Activated CD8-positive, alpha-beta memory T cell treated with anti-CD3 and anti-CD28 coated beads, Interleukin-2, amount 10 ng/mL, durations not matched to agents 7 days and 5 days (primary cell): ENCODE results near the gene RHBDL2. TPM values are rescaled to one million over a fixed set of nuclear protein-coding genes. Genes with fewer than 3 reads are reported as not detected.
"Not testable (repeated sequence)": the region's sequence is repeated elsewhere in the genome, so short reads cannot be mapped to it uniquely, and the experiment has no call there.

Experiments used
- ATAC-seq: fragments of 150-1000 bp; cut with Tn5 transposase; one replicate; pipeline ENCODE4 v1.10.0; 2021; ENCODE audit warnings: moderate library complexity
- CTCF ChIA-PET: fragments of 350-600 bp; sonication (Branson Sonifier 250); formaldehyde crosslinking; loops from one replicate; lab custom pipeline; 2021; ENCODE audit warnings: antibody characterized with exemption; lab: Charles Lee
- DNase-seq: peaks from one replicate; pipeline ENCODE4 v3.0.0-alpha.2; 2020
- H3K27ac Mint-ChIP-seq: one replicate; pipeline ENCODE4 v1.8.0; 2021; ENCODE audit warnings: mild to moderate bottlenecking, mixed read lengths
- H3K27me3 Mint-ChIP-seq: one replicate; pipeline ENCODE4 v1.8.0; 2021; ENCODE audit warnings: mixed read lengths
- H3K36me3 Mint-ChIP-seq: one replicate; pipeline ENCODE4 v1.8.0; 2021; ENCODE audit warnings: mild to moderate bottlenecking, mixed read lengths
- H3K4me1 Mint-ChIP-seq: one replicate; pipeline ENCODE4 v1.8.0; 2021; ENCODE audit warnings: mixed read lengths
- H3K4me3 Mint-ChIP-seq: one replicate; pipeline ENCODE4 v1.8.0; 2021; ENCODE audit warnings: mild to moderate bottlenecking, moderate library complexity, mixed read lengths
- H3K9me3 Mint-ChIP-seq: one replicate; pipeline ENCODE4 v1.8.0; 2022; ENCODE audit warnings: low read depth, mixed read lengths
- total RNA-seq, 2 experiments: library from RNA; stranded (reverse); gene quantifications; one replicate each; pipeline ENCODE4 v1.2.3, GENCODE V29; 2021

The RHBDL2 gene
- total RNA-seq, 2 experiments from 2014 or later = not detected

GRCh38 chr1:38858833-38859560, 82.6 kb downstream of the RHBDL2 start:
- Mint-ChIP-seq H3K4me3 (peak overlapping the region; percentile 89), H3K4me1 (peaks cover 42% of the 10 kb centered on the region), H3K36me3 (peaks cover 28% of the 10 kb centered on the region), H3K27me3 (no peaks in the 10 kb centered on the region), H3K9me3 (no peaks in the 10 kb centered on the region), H3K27ac (peak overlapping the region; percentile 82)
- CTCF ChIA-PET = interaction anchor here (0.8 to 1.6 kb wide), 4 partner anchors 10 to 233 kb away, joined by 3 to 7 read pairs (median 4); partner anchors contain the start of genes MYCBP and NDUFS5
- DNase-seq = peak; percentile 65
- peak; percentile 34 for ATAC-seq

GRCh38 chr1:38852780-38853179, 88.8 kb downstream of the RHBDL2 start:
- no peak for DNase-seq
- Mint-ChIP-seq H3K4me1 (peaks cover 29% of the 10 kb centered on the region), H3K27ac (peak overlapping the region; percentile 35), H3K4me3 (no peak overlapping the region), H3K9me3 (no peaks in the 10 kb centered on the region), H3K36me3 (peaks cover 34% of the 10 kb centered on the region), H3K27me3 (no peaks in the 10 kb centered on the region)
- CTCF ChIA-PET = no interaction called here
- ATAC-seq = peak; percentile 74

- Mint-ChIP-seq H3K27me3 (no peaks in the 10 kb centered on the region), H3K4me1 (peaks cover 14% of the 10 kb centered on the region), H3K36me3 (peaks cover 37% of the 10 kb centered on the region), H3K4me3 (no peak overlapping the region), H3K9me3 (no peaks in the 10 kb centered on the region), H3K27ac (no peak overlapping the region)
- CTCF ChIA-PET = no interaction called here
- ATAC-seq (no peak), DNase-seq (no peak)
Measured at GRCh38 chr1:38848071-38848470, 93.6 kb downstream of the RHBDL2 start.

GRCh38 chr1:38846210-38846609, 95.4 kb downstream of the RHBDL2 start:
- no peaks in the 10 kb centered on the region for H3K9me3 Mint-ChIP-seq
- H3K27ac Mint-ChIP-seq = no peak overlapping the region
- H3K36me3 Mint-ChIP-seq = peaks cover 32% of the 10 kb centered on the region
- CTCF ChIA-PET = interaction anchor here (1.0 to 1.8 kb wide), 4 partner anchors 11 to 246 kb away, joined by 3 to 9 read pairs (median 5); no protein-coding TSS in a partner anchor
- ATAC-seq (no peak), DNase-seq (no peak)
- no peak overlapping the region for H3K4me3 Mint-ChIP-seq
- H3K4me1 Mint-ChIP-seq = peaks cover 6% of the 10 kb centered on the region
- H3K27me3 Mint-ChIP-seq = no peaks in the 10 kb centered on the region

- CTCF ChIA-PET = interaction anchor here (1.0 to 1.8 kb wide), 4 partner anchors 10 to 248 kb away, joined by 3 to 9 read pairs (median 5); no protein-coding TSS in a partner anchor
- H3K36me3 Mint-ChIP-seq = peaks cover 32% of the 10 kb centered on the region
- not testable (repeated sequence) for DNase-seq, H3K27me3 Mint-ChIP-seq, H3K27ac Mint-ChIP-seq, ATAC-seq, H3K4me1 Mint-ChIP-seq, H3K4me3 Mint-ChIP-seq, H3K9me3 Mint-ChIP-seq
Measured at GRCh38 chr1:38845088-38845487, 96.5 kb downstream of the RHBDL2 start.

GRCh38 chr1:38840281-38840680, 101.3 kb downstream of the RHBDL2 start:
- H3K4me3 Mint-ChIP-seq = no peak overlapping the region
- no peaks in the 10 kb centered on the region for H3K4me1 Mint-ChIP-seq
- peak overlapping the region; percentile 38 for H3K27ac Mint-ChIP-seq
- H3K36me3 Mint-ChIP-seq = peaks cover 32% of the 10 kb centered on the region
- no peak for DNase-seq
- ATAC-seq = no peak
- H3K27me3 Mint-ChIP-seq = no peaks in the 10 kb centered on the region
- no peaks in the 10 kb centered on the region for H3K9me3 Mint-ChIP-seq
- CTCF ChIA-PET = no interaction called here

- Mint-ChIP-seq H3K4me3 (no peak overlapping the region), H3K27ac (no peak overlapping the region), H3K4me1 (no peaks in the 10 kb centered on the region), H3K36me3 (peaks cover 22% of the 10 kb centered on the region), H3K9me3 (no peaks in the 10 kb centered on the region), H3K27me3 (peaks cover 5% of the 10 kb centered on the region)
- no peak for DNase-seq
- no peak for ATAC-seq
- CTCF ChIA-PET = no interaction called here
Measured at GRCh38 chr1:38839363-38839762, 102.3 kb downstream of the RHBDL2 start.

- H3K9me3 Mint-ChIP-seq = not testable (repeated sequence)
- H3K36me3 Mint-ChIP-seq = peaks cover 14% of the 10 kb centered on the region
- CTCF ChIA-PET = interaction anchor here (1.0 kb wide), 1 partner anchor 248 kb away, joined by 3 read pairs; no protein-coding TSS in a partner anchor
Measured at GRCh38 chr1:38836316-38836715, 105.3 kb downstream of the RHBDL2 start.

More at GRCh38 chr1:38836316-38836715, 105.3 kb downstream of the RHBDL2 start:
- not testable (repeated sequence) for ATAC-seq, H3K4me3 Mint-ChIP-seq, H3K4me1 Mint-ChIP-seq, DNase-seq, H3K27ac Mint-ChIP-seq
- peaks cover 19% of the 10 kb centered on the region for H3K27me3 Mint-ChIP-seq

Other genes with a start within 250 kb of the RHBDL2 start
- 10 to 100 TPM; 12.0 to 16.7 TPM for gene RRAGC, start 82.1 kb downstream of the RHBDL2 start, total RNA-seq
- 10 to 100 TPM; 45.0 to 45.3 TPM for gene MYCBP, start 68.5 kb downstream of the RHBDL2 start, total RNA-seq
- gene GJA9, start 60.2 kb downstream of the RHBDL2 start, total RNA-seq = not detected
- gene AKIRIN1, start 49.4 kb upstream of the RHBDL2 start, total RNA-seq = 10 to 100 TPM; 47.0 to 59.1 TPM
- gene NDUFS5, start 84.5 kb upstream of the RHBDL2 start, total RNA-seq = 100 to 1,000 TPM; 122 to 142 TPM